NT2/D1 (cell line): ENCODE data around the gene NMUR2.

ENCODE experiments used
- SUZ12 ChIP-seq: IDR thresholded peaks from 2 replicates; pipeline ENCODE4 v1.6.1; 2011; ENCODE audit not compliant: insufficient read length, insufficient read depth; ENCODE audit errors: extremely low read depth
- YY1 ChIP-seq: IDR thresholded peaks from 2 replicates; pipeline ENCODE4 v1.6.1; 2011; ENCODE audit not compliant: insufficient read length, insufficient read depth
- ZNF274 ChIP-seq: IDR thresholded peaks from 2 replicates; pipeline ENCODE4 v1.6.1; 2011; ENCODE audit warnings: mild to moderate bottlenecking, low read depth, low read length

GRCh38 chr5:152427721-152428120, 22.6 kb upstream of the NMUR2 start:
- TF ChIP-seq YY1 (no peak), ZNF274 (no peak), SUZ12 (no peak)
